HEK293T (cell line): Measurements from ENCODE around the gene ARF1.

Source experiments
- ARNT ChIP-seq: fragments of 450-650 bp; IDR thresholded peaks from 2 replicates; pipeline ENCODE4 v1.6.1; 2017; ENCODE audit warnings: mild to moderate bottlenecking
- BHLHE40 ChIP-seq: fragments of 450-650 bp; IDR thresholded peaks from 2 replicates; pipeline ENCODE4 v1.6.1; 2016; ENCODE audit warnings: mild to moderate bottlenecking, moderate library complexity, borderline replicate concordance
- ELF4 ChIP-seq: fragments of 450-650 bp; IDR thresholded peaks from 2 replicates; pipeline ENCODE4 v1.6.1; 2017; ENCODE audit warnings: antibody characterized with exemption
- FOXA1 ChIP-seq: fragments of 450-650 bp; IDR thresholded peaks from 2 replicates; pipeline ENCODE4 v1.6.1; 2016; ENCODE audit warnings: mild to moderate bottlenecking
- FOXK2 ChIP-seq: fragments of 450-650 bp; IDR thresholded peaks from 2 replicates; pipeline ENCODE4 v1.6.1; 2016; ENCODE audit warnings: mild to moderate bottlenecking
- FOXM1 ChIP-seq: fragments of 450-650 bp; IDR thresholded peaks from 2 replicates; pipeline ENCODE4 v1.6.1; 2017; ENCODE audit warnings: mild to moderate bottlenecking, borderline replicate concordance
- HDGF ChIP-seq: fragments of 450-650 bp; IDR thresholded peaks from 2 replicates; pipeline ENCODE4 v1.6.1; 2017; ENCODE audit warnings: antibody characterized with exemption, borderline replicate concordance
- L3MBTL2 ChIP-seq: fragments of 450-650 bp; conservative IDR thresholded peaks from 2 replicates; pipeline ENCODE4 v1.6.1; 2016; ENCODE audit warnings: mild to moderate bottlenecking
- LEF1 ChIP-seq: fragments of 450-650 bp; IDR thresholded peaks from 2 replicates; pipeline ENCODE4 v1.6.1; 2017; ENCODE audit warnings: mild to moderate bottlenecking, borderline replicate concordance
- NFRKB ChIP-seq: fragments of 450-650 bp; IDR thresholded peaks from 2 replicates; pipeline ENCODE4 v1.6.1; 2016; ENCODE audit warnings: mild to moderate bottlenecking, moderate library complexity
- SP1 ChIP-seq: fragments of 450-650 bp; IDR thresholded peaks from 2 replicates; pipeline ENCODE4 v1.6.1; 2017
- SUZ12 ChIP-seq: fragments of 450-650 bp; IDR thresholded peaks from 2 replicates; pipeline ENCODE4 v1.6.1; 2016; ENCODE audit warnings: mild to moderate bottlenecking
- TF ChIP-seq, protein P1 (sequence below): fragments of 450-650 bp; IDR thresholded peaks from 2 replicates; pipeline ENCODE4 v1.6.1; 2016

DNA sequence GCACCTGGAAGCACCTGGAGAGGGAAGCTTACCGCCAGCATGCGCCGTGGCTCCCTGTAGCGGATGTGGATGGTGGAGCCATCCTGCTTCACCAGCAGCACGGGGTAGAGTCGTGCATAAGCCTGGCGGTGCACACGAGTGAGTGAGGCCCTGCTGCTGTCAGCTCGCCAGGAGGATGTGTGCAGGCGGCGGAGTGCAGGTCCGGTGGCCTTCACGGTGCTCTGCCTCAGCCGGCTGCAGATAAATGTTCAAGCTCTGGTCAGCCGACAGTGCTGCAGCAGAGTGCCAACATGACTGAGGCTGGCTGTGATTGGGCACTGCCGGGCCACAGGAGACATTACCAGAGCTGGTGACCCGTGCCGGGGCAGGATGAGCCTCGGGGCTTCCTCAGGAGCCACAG, 25.1 kb downstream of the ARF1 start:
- TF ChIP-seq SP1, result no peak
- TF ChIP-seq, protein P1, sequence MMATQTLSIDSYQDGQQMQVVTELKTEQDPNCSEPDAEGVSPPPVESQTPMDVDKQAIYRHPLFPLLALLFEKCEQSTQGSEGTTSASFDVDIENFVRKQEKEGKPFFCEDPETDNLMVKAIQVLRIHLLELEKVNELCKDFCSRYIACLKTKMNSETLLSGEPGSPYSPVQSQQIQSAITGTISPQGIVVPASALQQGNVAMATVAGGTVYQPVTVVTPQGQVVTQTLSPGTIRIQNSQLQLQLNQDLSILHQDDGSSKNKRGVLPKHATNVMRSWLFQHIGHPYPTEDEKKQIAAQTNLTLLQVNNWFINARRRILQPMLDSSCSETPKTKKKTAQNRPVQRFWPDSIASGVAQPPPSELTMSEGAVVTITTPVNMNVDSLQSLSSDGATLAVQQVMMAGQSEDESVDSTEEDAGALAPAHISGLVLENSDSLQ, result no peak
- TF ChIP-seq HDGF, result no peak
- TF ChIP-seq L3MBTL2, result no peak
- TF ChIP-seq FOXK2, result no peak
- TF ChIP-seq SUZ12, result no peak
- no peak for TF ChIP-seq LEF1
- no peak for TF ChIP-seq ELF4
- no peak for TF ChIP-seq FOXA1
- TF ChIP-seq BHLHE40, result no peak
- no peak for TF ChIP-seq FOXM1
- no peak for TF ChIP-seq ARNT
- no peak for TF ChIP-seq NFRKB
